Skeletal muscle cell (primary cell): Measurements from ENCODE around the gene C16orf54.
A peak's percentile ranks its signal among the peaks of the same experiment; 100 is the strongest.
"Not testable (repeated sequence)": the region's sequence is repeated elsewhere in the genome, so short reads cannot be mapped to it uniquely, and the experiment has no call there.

Source experiments
- DNase-seq: peaks from one replicate; pipeline ENCODE4 v3.0.0-alpha.2; 2010; ENCODE audit warnings: low read depth
- H3K4me3 ChIP-seq: 2 replicates; pipeline ENCODE4 v1.5.1; 2011; ENCODE audit warnings: low read depth, mild to moderate bottlenecking, control low read depth, low read length, moderate library complexity

C16orf54 gene, protein sequence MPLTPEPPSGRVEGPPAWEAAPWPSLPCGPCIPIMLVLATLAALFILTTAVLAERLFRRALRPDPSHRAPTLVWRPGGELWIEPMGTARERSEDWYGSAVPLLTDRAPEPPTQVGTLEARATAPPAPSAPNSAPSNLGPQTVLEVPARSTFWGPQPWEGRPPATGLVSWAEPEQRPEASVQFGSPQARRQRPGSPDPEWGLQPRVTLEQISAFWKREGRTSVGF

GRCh38 chr16:29745853-29746345, at the start of gene C16orf54:
Gene C16orf54, minus strand, starts transcription at chr16:29745990. Its CDS starts 1,039 bp downstream, at chr16:29744951.
- H3K4me3 ChIP-seq: no peak within 1 kb of the TSS
- no peak for DNase-seq

GRCh38 chr16:29794231-29794710, 48.5 kb upstream of the C16orf54 start:
- no peak overlapping the region for H3K4me3 ChIP-seq
- DNase-seq: no peak

DNA sequence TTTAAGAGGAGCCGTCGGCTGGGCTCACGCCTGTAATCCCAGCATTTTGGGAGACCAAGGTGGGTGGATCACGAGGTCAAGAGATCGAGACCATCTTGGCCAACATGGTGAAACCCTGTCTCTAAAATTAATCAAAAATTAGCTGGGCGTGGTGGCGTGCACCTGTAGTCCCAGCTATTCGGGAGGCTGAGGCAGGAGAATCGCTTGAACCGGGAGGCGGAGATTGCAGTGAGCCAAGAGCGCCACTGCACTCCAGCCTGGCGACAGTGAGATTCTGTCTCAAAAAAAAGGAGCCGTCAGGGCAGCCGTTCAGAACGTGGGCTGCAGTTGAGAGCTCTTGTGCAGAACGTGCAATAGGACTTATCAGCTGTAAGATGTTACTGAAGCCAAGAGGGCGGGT, 47.4 kb upstream of the C16orf54 start:
- H3K4me3 ChIP-seq, DNase-seq: not testable (repeated sequence)

- H3K4me3 ChIP-seq: peak overlapping the region; percentile 94
- no peak for DNase-seq
Measured at GRCh38 chr16:29791845-29792807, 46.3 kb upstream of the C16orf54 start.

DNA sequence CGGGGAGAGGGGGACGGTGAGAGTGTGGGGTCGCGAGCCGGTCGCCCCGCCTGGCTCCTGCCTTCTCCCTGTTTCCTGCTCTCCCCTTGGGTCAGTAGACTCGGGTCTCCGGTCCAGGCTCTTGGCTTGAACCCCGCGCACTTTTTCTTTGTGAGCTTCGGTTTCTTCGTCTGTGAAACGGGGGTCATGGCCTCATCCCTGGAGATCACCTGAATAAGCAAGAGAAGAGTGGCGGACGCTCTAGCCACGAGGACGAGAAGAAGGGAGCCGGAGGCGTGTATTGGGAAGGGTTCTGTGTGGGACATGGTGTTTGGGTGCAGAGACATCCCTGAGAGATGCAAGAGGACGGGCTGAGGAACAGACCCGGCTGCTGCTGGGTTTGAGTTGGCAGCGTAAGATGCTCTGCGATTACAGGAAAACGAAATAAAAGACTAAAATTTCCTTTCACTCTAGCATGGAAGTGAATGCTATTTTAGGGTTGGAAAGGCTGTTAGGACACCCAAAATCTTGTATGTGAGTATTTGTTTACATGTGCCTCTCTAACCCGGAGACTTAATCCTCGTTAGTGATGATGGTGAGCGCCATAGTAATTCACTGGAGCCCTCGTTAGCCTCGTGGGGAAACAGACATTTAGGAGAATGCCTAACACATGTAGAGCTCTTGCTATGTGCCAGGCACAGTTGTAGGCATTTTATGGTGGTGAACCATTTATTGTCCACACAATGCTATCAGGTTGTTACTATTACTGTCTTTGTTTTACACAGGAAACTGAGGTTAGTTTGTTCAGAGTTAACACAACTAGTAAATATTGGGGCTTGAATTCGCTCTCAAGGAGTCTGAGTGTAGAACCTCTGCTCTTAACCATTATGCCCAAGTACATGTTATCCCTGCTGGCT, 45.4 kb upstream of the C16orf54 start:
- H3K4me3 ChIP-seq: peak overlapping the region; percentile 94
- no peak for DNase-seq

DNA sequence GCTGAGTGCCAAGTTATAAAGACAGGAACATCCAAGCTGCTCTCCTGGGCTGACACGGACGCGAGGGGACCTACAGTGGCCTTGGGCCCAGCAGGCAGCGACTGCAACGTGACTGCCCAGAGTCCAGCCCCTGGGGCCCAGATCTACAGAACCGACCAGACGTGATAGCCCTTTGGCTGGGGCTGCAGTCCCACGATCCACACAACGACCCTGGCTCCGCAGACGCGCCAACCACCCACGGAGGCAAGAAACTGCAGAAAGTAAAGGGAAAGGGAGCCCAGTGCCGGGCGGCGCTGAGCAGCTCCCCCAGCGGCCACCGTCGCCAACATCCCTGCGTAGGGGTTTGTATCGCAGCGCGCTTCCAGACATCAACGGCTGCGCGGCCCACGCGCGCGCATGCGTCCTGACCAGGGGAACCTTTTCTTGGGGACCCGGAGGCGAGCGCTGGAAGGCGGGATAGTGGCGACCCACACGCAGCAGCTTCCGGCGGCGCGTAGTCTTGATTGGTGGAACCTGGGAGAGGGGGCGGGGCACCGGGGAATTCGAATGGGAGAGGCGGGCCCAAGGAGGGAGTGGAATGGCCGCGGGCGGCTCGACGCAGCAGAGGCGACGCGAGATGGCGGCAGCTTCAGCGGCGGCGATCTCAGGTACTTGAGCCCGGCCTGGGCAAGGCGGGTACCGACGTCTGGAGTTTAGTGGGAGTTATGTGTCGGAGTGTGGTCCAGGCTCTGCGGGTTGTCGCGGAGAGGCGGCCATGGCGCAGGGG, 44.6 kb upstream of the C16orf54 start, which contains the start of gene KIF22:
Gene KIF22, plus strand, starts transcription at position 569 of the 766 bp plus-strand sequence. Its CDS starts 9 bp downstream, at position 578.
- peak within 1 kb of the TSS; percentile 94 for H3K4me3 ChIP-seq
- DNase-seq: peak; percentile 95

GRCh38 chr16:29789775-29790182, 44.0 kb upstream of the C16orf54 start:
- peak overlapping the region; percentile 94 for H3K4me3 ChIP-seq
- no peak for DNase-seq

GRCh38 chr16:29787155-29787554, 41.4 kb upstream of the C16orf54 start:
- not testable (repeated sequence) for DNase-seq, H3K4me3 ChIP-seq

- peak overlapping the region; percentile 34 for H3K4me3 ChIP-seq
Measured at GRCh38 chr16:29784901-29785500, 39.2 kb upstream of the C16orf54 start.

GRCh38 chr16:29784157-29784556, 38.4 kb upstream of the C16orf54 start:
- no peak for DNase-seq
- H3K4me3 ChIP-seq: no peak overlapping the region

More at GRCh38 chr16:29784901-29785500, 39.2 kb upstream of the C16orf54 start:
- DNase-seq: no peak

GRCh38 chr16:29783094-29783953, 37.5 kb upstream of the C16orf54 start:
- not testable (repeated sequence) for DNase-seq, H3K4me3 ChIP-seq

- DNase-seq: no peak
- no peak overlapping the region for H3K4me3 ChIP-seq
Measured at GRCh38 chr16:29779474-29779873, 33.7 kb upstream of the C16orf54 start.

DNA sequence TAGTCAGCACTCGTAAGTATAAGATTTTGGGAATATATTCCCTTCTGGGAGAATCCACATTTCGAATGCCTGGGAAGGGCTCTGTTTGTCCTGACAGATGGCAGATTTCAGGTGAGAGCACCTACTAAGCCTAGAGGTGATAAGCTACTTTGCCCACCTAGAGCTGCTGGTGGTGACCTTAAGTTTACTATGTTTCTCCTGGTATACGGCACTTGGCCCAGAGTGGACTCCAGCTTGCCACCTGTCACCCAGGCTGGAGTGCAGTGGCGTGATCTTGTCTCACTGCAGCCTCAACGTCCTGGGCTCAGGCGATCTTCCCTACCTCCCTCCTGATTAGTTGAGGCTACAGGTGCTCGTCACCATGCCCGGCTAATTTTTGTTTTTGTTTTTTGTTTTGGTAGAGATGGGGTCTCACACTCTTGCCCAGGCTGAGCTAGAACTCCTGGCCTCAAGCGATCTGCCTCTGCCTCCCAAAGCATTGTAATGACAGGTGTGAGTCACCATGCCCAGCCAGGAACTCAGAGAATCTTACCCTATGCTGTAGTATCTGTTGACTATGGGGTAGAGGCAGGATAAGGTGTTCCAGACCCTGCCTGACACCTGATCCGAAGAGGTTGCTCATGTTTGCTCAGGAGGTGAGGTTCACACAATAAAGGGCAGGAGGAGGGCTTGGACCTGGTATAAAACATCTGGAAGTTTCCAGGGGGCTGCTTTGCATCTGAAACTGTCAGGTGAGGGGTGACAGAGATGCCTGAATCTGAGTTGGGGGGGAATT, 32.0 kb upstream of the C16orf54 start, which contains the start of gene ZG16:
Gene ZG16, plus strand, starts transcription at position 681 of the 775 bp plus-strand sequence. CDS start 1,011 bp downstream, outside the sequence.
- DNase-seq: no peak

GRCh38 chr16:29775742-29776408, 30.1 kb upstream of the C16orf54 start:
- DNase-seq: no peak
- H3K4me3 ChIP-seq: no peak overlapping the region

More for the DNA sequence above, 32.0 kb upstream of the C16orf54 start, which contains the start of gene ZG16:
- H3K4me3 ChIP-seq: no peak within 1 kb of the TSS

DNA sequence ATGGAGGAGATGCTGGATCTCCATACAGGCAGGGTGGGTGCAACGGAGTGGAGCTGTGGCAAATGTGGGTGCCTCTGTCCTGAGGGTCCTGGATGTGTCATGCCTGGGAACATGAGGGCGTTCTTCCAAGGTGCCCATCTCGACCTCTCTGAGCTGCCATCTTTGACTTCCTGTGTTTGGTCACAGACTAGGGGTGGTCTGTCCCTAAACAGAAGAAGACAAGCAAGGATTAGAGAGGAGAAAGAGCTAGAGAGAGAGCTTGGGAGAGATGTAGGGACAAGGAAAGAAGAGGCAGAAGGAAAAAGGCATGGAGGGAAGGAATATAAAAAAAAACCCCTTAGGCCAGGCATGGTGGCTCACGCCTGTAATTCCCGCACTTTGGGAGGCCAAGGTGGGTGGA, 28.9 kb upstream of the C16orf54 start:
- H3K4me3 ChIP-seq: no peak overlapping the region
- DNase-seq: no peak

DNA sequence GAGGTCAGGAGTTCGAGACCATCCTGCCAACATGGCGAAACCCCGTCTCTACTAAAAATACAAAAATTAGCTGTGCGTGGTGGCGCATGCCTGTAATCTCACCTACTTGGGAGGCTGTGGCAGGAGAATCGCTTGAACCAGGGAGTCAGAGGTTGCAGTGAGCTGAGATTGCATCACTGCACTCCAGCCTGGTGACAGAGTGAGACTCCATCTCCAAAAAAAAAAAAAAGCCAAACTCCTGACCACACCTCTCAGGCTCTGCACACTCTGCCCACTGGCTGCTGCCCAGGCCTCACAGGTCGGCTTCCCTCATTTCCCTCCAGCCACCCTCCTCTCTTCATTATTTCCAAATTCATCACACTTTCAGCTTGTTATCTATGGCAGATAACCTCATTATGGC, 26.5 kb upstream of the C16orf54 start:
- DNase-seq, H3K4me3 ChIP-seq: not testable (repeated sequence)
